Measurements from ENCODE around the gene PPM1L.

- TF ChIP-seq CTCF (IDR thresholded peaks at IDR 0.05) = no peak
- TF ChIP-seq EZH2 (IDR thresholded peaks at IDR 0.05; ENCODE audit: borderline replicate concordance, insufficient read depth, low read depth, low read length, poor library complexity, severe bottlenecking) = no peak
Observed at GRCh38 chr3:161117646-161118045, 361.6 kb downstream of the PPM1L start.

Data from B cell (primary cell).